ENCODE results near the gene ACSM5. TPM values are rescaled to one million over a fixed set of nuclear protein-coding genes. Genes with fewer than 3 reads are reported as not detected.

Gene ACSM5
- total RNA-seq = 43.3 and 49.9 TPM in 2 replicates

GRCh38 chr16:20409398-20410120, at the start of gene ACSM5:
TSS of gene ACSM5 (plus strand) at chr16:20409534. CDS start at chr16:20411485, 1,951 bp downstream.

GRCh38 chr16:20404637-20405036, 4.7 kb upstream of the ACSM5 start, which contains the start of gene PDILT:
TSS of gene PDILT (minus strand) at chr16:20404737. CDS start at chr16:20399300, 5,437 bp downstream.

GRCh38 chr16:20451364-20451763, 42.0 kb downstream of the ACSM5 start, which contains the start of gene ACSM2A:
TSS of gene ACSM2A (plus strand) at chr16:20451521. CDS start at chr16:20460115, 8,594 bp downstream.

Other genes starting within 250 kb of the ACSM5 start
- gene GP2, start 82.0 kb upstream of the ACSM5 start, total RNA-seq = not detected in 2 replicates
- not detected in 2 replicates for gene UMOD, start 56.8 kb upstream of the ACSM5 start, total RNA-seq
- gene PDILT, start 4.8 kb upstream of the ACSM5 start, total RNA-seq = 0.19 and 1.1 TPM in 2 replicates
- gene ACSM2A, start 42.0 kb downstream of the ACSM5 start, total RNA-seq = 0.10 TPM in 1 of 2 replicates, not detected in the other
- gene ACSM2B, start 166.8 kb downstream of the ACSM5 start, total RNA-seq = not detected in 2 replicates

All from cardiac ventricle fibroblast (primary cell).